GM18867 (cell line): ENCODE data around the gene JAKMIP1.

Source experiments
- ATAC-seq: cut with Tn5 transposase; IDR thresholded peaks from one replicate; pipeline ENCODE4 v1.9.1; 2021; ENCODE audit warnings: mild to moderate bottlenecking, moderate library complexity; ENCODE audit not compliant: unreplicated experiment

JAKMIP1 gene

GRCh38 chr4:6105311-6105911 is 94.9 kb downstream of the JAKMIP1 start:
- no peak for ATAC-seq

- no peak for ATAC-seq
Measured at GRCh38 chr4:6104541-6105130, 95.7 kb downstream of the JAKMIP1 start.

- no peak for ATAC-seq
Measured at GRCh38 chr4:6097581-6097980, 102.8 kb downstream of the JAKMIP1 start.

GRCh38 chr4:6095897-6096296 is 104.5 kb downstream of the JAKMIP1 start:
- ATAC-seq: no peak

- ATAC-seq: no peak
Measured at GRCh38 chr4:6095023-6095752, 105.2 kb downstream of the JAKMIP1 start.

GRCh38 chr4:6093671-6094070 is 106.7 kb downstream of the JAKMIP1 start:
- no peak for ATAC-seq

GRCh38 chr4:6092971-6093370 is 107.4 kb downstream of the JAKMIP1 start:
- ATAC-seq: no peak

GRCh38 chr4:6092131-6092530 is 108.2 kb downstream of the JAKMIP1 start:
- no peak for ATAC-seq

GRCh38 chr4:6090931-6091330 is 109.4 kb downstream of the JAKMIP1 start:
- ATAC-seq: no peak

- no peak for ATAC-seq
Measured at GRCh38 chr4:6088950-6089349, 111.4 kb downstream of the JAKMIP1 start.

GRCh38 chr4:6087669-6088341 is 112.5 kb downstream of the JAKMIP1 start:
- no peak for ATAC-seq

GRCh38 chr4:6086846-6087245 is 113.5 kb downstream of the JAKMIP1 start:
- no peak for ATAC-seq

- no peak for ATAC-seq
Measured at GRCh38 chr4:6085691-6086628, 114.4 kb downstream of the JAKMIP1 start.

- ATAC-seq: no peak
Measured at GRCh38 chr4:6085028-6085690, 115.2 kb downstream of the JAKMIP1 start.

- no peak for ATAC-seq
Measured at GRCh38 chr4:6079965-6080364, 120.4 kb downstream of the JAKMIP1 start.

- ATAC-seq: no peak
Measured at GRCh38 chr4:6078560-6078959, 121.8 kb downstream of the JAKMIP1 start.

GRCh38 chr4:6076391-6076790 is 124.0 kb downstream of the JAKMIP1 start:
- ATAC-seq: no peak

- ATAC-seq: no peak
Measured at GRCh38 chr4:6074758-6075157, 125.6 kb downstream of the JAKMIP1 start.

GRCh38 chr4:6071959-6072720 is 128.2 kb downstream of the JAKMIP1 start:
- ATAC-seq: no peak
